Measurements from ENCODE around the gene B4GALT6.

Gene B4GALT6

GRCh38 chr18:31631526-31631925, 52.9 kb downstream of the B4GALT6 start:
- DNase-seq: no peak

GRCh38 chr18:31630549-31630948, 53.8 kb downstream of the B4GALT6 start:
- DNase-seq: no peak

- DNase-seq: no peak
Observed at GRCh38 chr18:31626409-31626808, 58.0 kb downstream of the B4GALT6 start.

- DNase-seq: no peak
Observed at GRCh38 chr18:31624892-31625640, 59.3 kb downstream of the B4GALT6 start.

GRCh38 chr18:31619291-31619690, 65.1 kb downstream of the B4GALT6 start:
- DNase-seq: no peak

GRCh38 chr18:31618801-31619200, 65.6 kb downstream of the B4GALT6 start:
- DNase-seq: no peak

- no peak for DNase-seq
Observed at GRCh38 chr18:31617031-31617717, 67.2 kb downstream of the B4GALT6 start.

GRCh38 chr18:31616586-31616985, 67.8 kb downstream of the B4GALT6 start:
- DNase-seq: no peak

GRCh38 chr18:31614044-31614443, 70.3 kb downstream of the B4GALT6 start:
- no peak for DNase-seq

- DNase-seq: no peak
Observed at GRCh38 chr18:31612124-31612523, 72.3 kb downstream of the B4GALT6 start.

- no peak for DNase-seq
Observed at GRCh38 chr18:31611511-31611910, 72.9 kb downstream of the B4GALT6 start.

GRCh38 chr18:31610286-31611205, 73.8 kb downstream of the B4GALT6 start:
- no peak for DNase-seq

- no peak for DNase-seq
Observed at GRCh38 chr18:31609886-31610285, 74.5 kb downstream of the B4GALT6 start.

GRCh38 chr18:31607384-31607783, 77.0 kb downstream of the B4GALT6 start:
- no peak for DNase-seq

GRCh38 chr18:31606265-31606664, 78.1 kb downstream of the B4GALT6 start:
- DNase-seq: no peak

GRCh38 chr18:31603315-31603714, 81.1 kb downstream of the B4GALT6 start:
- no peak for DNase-seq

- DNase-seq: no peak
Observed at GRCh38 chr18:31598021-31598805, 86.2 kb downstream of the B4GALT6 start.

- DNase-seq: no peak
Observed at GRCh38 chr18:31596081-31596872, 88.1 kb downstream of the B4GALT6 start.

- no peak for DNase-seq
Observed at GRCh38 chr18:31595121-31595771, 89.1 kb downstream of the B4GALT6 start.

- no peak for DNase-seq
Observed at GRCh38 chr18:31592506-31593157, 91.7 kb downstream of the B4GALT6 start.

GRCh38 chr18:31591628-31592027, 92.8 kb downstream of the B4GALT6 start, which contains the start of gene TTR:
TTR (plus strand) TSS chr18:31591877; CDS start chr18:31591903, 26 bp downstream.
- no peak for DNase-seq
